Measurements from ENCODE around the gene DCAF4. TPM values are rescaled to one million over a fixed set of nuclear protein-coding genes. Genes with fewer than 3 reads are reported as not detected.

The DCAF4 gene
- total RNA-seq, 1 donor from 2014 or later: 7.7 TPM

DNA sequence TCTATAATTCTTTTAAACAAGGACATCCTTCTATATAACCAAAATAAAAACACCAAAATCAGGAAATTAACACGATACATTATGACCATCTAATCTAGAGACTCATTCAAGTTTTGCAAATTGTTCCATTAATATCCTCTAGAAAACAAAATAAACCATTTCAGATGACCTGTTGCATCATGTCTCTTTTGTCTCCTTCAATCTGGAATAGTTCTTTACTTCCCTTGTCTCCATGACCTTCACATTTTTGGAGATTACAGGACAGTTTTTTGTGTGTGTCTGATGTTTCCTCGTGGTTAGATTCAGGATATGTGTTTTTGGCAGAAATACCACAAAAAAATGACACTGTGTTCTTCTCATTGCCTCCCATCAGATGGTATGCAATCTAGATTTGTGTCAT lies 12.5 kb upstream of the DCAF4 start:
- TF ChIP-seq, protein P1, sequence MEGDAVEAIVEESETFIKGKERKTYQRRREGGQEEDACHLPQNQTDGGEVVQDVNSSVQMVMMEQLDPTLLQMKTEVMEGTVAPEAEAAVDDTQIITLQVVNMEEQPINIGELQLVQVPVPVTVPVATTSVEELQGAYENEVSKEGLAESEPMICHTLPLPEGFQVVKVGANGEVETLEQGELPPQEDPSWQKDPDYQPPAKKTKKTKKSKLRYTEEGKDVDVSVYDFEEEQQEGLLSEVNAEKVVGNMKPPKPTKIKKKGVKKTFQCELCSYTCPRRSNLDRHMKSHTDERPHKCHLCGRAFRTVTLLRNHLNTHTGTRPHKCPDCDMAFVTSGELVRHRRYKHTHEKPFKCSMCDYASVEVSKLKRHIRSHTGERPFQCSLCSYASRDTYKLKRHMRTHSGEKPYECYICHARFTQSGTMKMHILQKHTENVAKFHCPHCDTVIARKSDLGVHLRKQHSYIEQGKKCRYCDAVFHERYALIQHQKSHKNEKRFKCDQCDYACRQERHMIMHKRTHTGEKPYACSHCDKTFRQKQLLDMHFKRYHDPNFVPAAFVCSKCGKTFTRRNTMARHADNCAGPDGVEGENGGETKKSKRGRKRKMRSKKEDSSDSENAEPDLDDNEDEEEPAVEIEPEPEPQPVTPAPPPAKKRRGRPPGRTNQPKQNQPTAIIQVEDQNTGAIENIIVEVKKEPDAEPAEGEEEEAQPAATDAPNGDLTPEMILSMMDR (IDR thresholded peaks at IDR 0.05; ENCODE audit: unreplicated experiment): no peak
- H3K27ac Mint-ChIP-seq (ENCODE audit: unreplicated experiment): no peak overlapping the region
- H3K27me3 Mint-ChIP-seq (ENCODE audit: unreplicated experiment): no peaks in the 10 kb centered on the region
- no peak for DNase-seq (ENCODE audit: low spot score)
- H3K9me3 Mint-ChIP-seq (ENCODE audit: unreplicated experiment): no peaks in the 10 kb centered on the region
- H3K4me1 Mint-ChIP-seq (ENCODE audit: unreplicated experiment): peaks cover 2% of the 10 kb centered on the region
- H3K36me3 Mint-ChIP-seq (ENCODE audit: low read depth, unreplicated experiment): no peaks in the 10 kb centered on the region
- no peak overlapping the region for H3K4me3 Mint-ChIP-seq (ENCODE audit: unreplicated experiment)

DNA sequence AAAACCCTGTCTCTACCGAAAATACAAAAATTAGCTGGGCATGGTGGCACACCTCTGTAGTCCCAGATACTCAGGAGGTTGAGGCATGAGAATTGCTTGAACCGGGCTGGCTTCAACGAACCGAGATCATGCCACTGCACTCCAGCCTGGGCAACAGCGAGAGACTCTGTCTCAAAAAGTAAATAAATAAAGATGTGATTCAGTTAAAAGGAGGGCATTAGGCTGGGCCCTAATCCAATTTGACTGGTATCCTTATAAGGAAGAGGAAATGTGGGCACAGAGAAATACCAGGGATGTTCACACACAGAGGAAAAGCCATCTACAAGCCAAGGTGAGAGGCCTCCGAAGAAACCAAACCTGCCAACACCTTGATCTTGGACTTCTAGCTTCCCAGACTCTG lies 10.1 kb upstream of the DCAF4 start:
- Mint-ChIP-seq H3K4me3 (ENCODE audit: unreplicated experiment) (no peak overlapping the region), H3K27ac (ENCODE audit: unreplicated experiment) (no peak overlapping the region), H3K27me3 (ENCODE audit: unreplicated experiment) (no peaks in the 10 kb centered on the region), H3K36me3 (ENCODE audit: low read depth, unreplicated experiment) (no peaks in the 10 kb centered on the region), H3K4me1 (ENCODE audit: unreplicated experiment) (peaks cover 4% of the 10 kb centered on the region), H3K9me3 (ENCODE audit: unreplicated experiment) (no peaks in the 10 kb centered on the region)
- TF ChIP-seq, protein P1 (IDR thresholded peaks at IDR 0.05; ENCODE audit: unreplicated experiment): no peak
- DNase-seq (ENCODE audit: low spot score): no peak

DNA sequence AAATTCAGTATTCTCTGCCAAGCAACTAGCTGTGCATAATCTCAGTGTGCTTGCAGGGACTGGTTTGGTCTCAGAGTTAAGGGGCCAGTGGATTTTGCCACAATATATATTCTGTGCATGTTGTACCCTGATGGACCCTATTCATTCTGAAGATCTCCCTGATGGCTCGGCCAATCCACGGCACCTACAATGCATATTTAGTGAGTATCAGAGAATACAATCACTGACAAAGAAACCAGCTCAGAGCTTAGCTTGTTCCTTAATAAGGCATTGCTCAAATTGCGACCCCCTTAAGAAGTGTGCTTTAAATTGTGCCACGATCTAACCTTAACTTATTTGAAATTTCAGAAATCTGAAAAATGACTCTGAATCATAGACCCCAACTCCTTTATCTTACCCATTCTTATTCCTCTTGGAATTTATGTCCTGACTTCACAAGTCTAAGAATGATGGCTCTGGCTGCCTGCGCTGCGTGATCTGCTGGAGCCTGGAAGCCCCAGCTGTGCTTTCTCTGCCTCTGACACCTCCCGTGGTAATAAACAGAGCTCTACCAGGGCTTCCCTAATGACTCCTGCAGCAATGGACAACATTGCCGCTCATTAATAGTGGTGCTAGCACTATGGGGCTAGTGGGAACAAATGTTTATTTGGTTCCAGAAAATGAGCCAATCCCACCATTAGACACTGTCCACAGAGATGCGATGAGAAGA lies 9.0 kb upstream of the DCAF4 start:
- Mint-ChIP-seq H3K36me3 (ENCODE audit: low read depth, unreplicated experiment) (no peaks in the 10 kb centered on the region), H3K4me3 (ENCODE audit: unreplicated experiment) (no peak overlapping the region), H3K27ac (ENCODE audit: unreplicated experiment) (no peak overlapping the region), H3K27me3 (ENCODE audit: unreplicated experiment) (no peaks in the 10 kb centered on the region), H3K4me1 (ENCODE audit: unreplicated experiment) (peaks cover 4% of the 10 kb centered on the region), H3K9me3 (ENCODE audit: unreplicated experiment) (no peaks in the 10 kb centered on the region)
- no peak for DNase-seq (ENCODE audit: low spot score)
- TF ChIP-seq, protein P1 (IDR thresholded peaks at IDR 0.05; ENCODE audit: unreplicated experiment): no peak

DNA sequence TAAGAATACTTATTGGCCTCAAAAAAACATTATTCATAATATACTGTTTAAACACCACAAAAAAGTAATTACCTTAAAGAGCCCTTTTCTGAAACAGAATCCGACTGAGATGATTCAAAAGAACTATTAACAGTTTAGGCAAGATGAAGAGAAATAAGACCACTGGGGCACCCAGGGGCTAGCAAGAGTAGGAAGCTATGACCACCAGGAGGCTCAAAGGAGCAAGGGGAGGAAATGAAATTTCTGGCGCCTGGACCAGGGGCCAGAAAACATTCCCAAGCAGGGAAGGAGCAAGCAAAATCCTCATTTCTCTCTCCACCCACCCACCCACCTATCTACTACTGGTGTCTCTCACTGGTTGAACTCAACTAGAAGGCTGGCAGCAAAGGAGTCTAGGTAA lies 6.3 kb upstream of the DCAF4 start:
- no peak overlapping the region for H3K27ac Mint-ChIP-seq (ENCODE audit: unreplicated experiment)
- no peak overlapping the region for H3K4me3 Mint-ChIP-seq (ENCODE audit: unreplicated experiment)
- peaks cover 4% of the 10 kb centered on the region for H3K4me1 Mint-ChIP-seq (ENCODE audit: unreplicated experiment)
- DNase-seq (ENCODE audit: low spot score): no peak
- H3K36me3 Mint-ChIP-seq (ENCODE audit: low read depth, unreplicated experiment): no peaks in the 10 kb centered on the region
- no peaks in the 10 kb centered on the region for H3K9me3 Mint-ChIP-seq (ENCODE audit: unreplicated experiment)
- TF ChIP-seq, protein P1 (IDR thresholded peaks at IDR 0.05; ENCODE audit: unreplicated experiment): no peak
- H3K27me3 Mint-ChIP-seq (ENCODE audit: unreplicated experiment): peaks cover under 1% of the 10 kb centered on the region

DNA sequence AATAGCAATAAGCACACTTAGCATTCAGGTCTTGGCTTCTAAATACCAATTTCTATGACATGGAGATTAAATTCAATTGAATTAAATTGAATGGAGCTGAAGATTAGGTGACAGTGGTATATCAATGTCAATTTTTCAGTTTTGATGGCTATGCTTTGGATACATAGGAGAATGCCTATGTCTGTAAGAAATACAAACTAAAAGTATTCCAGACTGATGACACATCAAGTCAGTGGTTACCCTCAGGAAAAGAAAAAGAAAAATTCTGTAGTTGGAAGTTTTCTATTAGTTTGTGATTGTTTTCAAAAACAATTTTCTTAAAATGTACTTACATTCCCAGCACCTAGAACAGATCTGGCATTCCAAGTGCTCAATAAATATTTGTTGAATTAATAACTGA lies 4.9 kb upstream of the DCAF4 start:
- H3K4me3 Mint-ChIP-seq (ENCODE audit: unreplicated experiment): no peak overlapping the region
- H3K4me1 Mint-ChIP-seq (ENCODE audit: unreplicated experiment): peaks cover 4% of the 10 kb centered on the region
- H3K27me3 Mint-ChIP-seq (ENCODE audit: unreplicated experiment): peaks cover 4% of the 10 kb centered on the region
- DNase-seq (ENCODE audit: low spot score): no peak
- H3K27ac Mint-ChIP-seq (ENCODE audit: unreplicated experiment): no peak overlapping the region
- no peaks in the 10 kb centered on the region for H3K9me3 Mint-ChIP-seq (ENCODE audit: unreplicated experiment)
- no peaks in the 10 kb centered on the region for H3K36me3 Mint-ChIP-seq (ENCODE audit: low read depth, unreplicated experiment)
- TF ChIP-seq, protein P1 (IDR thresholded peaks at IDR 0.05; ENCODE audit: unreplicated experiment): no peak
